NCI-H2227 (cell line): Measurements from ENCODE around the gene BLOC1S3.

Source experiments
- DNase-seq: peaks from one replicate; lab custom pipeline; 2025; ENCODE audit not compliant: unreplicated experiment; lab: John Stamatoyannopoulos, UW

Gene BLOC1S3

DNA sequence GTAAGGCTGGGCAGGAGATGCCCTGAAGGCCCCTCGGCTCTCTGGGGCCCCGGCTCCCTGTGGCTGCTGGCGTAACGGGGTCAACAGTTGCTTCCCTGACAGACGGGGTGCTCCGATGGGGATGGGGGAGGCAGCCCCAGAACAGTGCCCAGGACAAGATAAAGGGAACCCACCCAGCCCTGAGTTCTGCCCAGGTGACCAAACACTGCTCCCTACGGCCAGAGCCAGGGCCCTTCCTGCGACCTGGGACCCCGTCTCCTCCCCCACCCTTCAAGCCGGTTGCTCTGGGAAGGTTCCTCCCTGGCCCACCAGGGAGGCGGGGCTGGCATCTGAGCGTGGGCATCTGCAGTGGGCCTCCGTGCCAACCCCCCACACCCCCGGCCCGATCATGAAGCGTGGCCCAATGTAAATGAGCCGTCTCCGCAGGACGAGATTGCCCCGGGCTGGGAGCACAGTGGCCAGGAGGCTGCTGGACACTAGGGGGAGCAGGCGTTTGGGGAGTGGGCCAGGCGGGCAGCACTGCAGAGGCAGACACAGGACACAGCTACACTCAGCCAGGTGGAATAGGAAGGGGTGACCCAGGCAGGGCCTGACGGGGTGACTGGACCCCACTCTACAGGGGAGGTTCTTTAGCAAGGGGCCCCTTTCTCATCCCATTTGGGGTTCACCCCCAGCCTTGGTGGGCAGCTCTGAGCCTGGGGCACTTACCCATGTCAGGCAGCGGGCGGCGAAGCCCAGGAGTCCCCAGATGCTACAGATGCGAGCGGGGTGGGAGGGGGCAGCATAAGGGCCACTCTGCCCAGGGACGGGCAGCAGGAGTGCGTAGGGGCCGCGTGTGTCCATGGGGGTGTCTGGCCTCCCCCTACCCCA, 16.6 kb upstream of the BLOC1S3 start:
- DNase-seq: peak; percentile 16

DNA sequence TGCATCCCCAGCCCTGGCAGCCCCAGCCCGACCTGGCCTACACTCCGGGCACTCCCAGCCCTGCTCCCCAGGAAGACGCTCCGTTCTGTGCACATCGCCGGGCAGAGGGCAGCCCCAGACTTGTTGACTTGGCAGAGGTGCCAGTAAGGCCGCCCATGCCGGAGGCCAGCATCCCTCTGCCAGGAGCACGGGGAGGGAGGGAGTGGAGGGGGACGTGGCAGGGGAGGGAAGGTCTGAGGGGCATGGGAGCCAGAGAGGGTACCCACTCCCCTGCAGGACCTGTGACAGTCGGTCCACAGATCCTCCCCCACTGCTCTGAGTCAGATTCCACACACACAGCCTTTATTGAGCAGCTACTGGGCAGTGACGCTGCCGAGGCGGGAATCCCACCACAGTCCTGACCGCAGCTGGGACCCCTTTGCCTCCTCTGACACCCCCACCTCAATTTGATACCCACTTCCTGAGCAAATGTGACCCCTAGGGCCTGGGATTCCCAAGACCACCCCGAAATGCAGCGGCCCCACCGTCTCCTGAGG, 15.9 kb upstream of the BLOC1S3 start:
- no peak for DNase-seq

DNA sequence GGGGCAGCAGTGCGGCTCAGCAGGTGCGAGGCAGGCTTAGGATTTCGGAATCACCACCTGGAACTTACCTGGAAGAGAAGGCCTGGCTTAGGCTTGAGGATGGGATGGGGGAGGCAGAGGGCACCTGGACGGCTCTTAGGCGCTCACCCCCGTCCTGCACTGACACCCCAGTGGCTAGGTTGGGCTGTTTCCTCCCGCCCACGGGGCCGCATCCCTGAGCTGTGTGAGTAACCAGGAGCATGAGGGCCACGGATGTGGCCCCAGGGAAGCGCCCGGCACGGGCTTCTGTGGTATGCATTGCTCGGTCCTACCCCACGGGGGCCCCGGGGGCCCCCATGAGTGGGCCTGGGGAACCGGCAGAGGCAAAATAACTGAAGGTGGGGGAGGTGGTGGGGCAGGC, 15.4 kb upstream of the BLOC1S3 start:
- DNase-seq: no peak

DNA sequence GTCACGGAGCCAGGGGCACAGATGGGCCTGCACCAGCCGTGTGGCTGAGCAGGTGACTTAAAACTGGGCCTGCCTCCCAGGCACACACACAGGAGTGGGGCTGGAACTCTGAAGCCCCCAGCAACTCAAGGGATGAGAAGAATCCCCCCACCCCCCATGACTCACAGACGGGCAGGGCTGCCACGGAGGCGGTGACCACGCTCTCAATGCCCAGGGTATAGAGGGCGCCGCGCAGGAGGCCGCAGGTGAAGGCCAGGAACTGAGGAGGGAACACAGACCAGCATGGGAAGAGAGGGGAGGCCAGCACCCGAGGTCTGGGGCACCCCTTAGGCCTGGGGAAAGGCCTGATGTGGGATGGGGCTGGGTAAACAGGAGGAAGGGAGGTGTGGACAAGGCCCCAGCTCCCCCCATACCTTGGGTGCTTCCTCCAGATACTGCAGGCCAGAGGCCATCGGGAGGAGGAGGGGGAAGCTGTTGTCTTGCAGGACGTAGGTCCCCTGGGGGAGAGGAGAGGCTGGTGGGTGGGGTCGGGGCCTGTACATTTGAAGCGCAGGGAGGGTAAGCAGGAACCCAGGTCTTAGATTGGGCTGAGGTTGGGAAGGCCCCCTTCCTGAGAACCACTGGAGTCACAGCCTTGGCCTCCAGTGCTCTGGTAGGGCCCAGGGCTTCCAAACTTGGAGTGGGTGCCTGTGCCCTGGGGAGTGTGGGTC, 14.7 kb upstream of the BLOC1S3 start:
- no peak for DNase-seq

DNA sequence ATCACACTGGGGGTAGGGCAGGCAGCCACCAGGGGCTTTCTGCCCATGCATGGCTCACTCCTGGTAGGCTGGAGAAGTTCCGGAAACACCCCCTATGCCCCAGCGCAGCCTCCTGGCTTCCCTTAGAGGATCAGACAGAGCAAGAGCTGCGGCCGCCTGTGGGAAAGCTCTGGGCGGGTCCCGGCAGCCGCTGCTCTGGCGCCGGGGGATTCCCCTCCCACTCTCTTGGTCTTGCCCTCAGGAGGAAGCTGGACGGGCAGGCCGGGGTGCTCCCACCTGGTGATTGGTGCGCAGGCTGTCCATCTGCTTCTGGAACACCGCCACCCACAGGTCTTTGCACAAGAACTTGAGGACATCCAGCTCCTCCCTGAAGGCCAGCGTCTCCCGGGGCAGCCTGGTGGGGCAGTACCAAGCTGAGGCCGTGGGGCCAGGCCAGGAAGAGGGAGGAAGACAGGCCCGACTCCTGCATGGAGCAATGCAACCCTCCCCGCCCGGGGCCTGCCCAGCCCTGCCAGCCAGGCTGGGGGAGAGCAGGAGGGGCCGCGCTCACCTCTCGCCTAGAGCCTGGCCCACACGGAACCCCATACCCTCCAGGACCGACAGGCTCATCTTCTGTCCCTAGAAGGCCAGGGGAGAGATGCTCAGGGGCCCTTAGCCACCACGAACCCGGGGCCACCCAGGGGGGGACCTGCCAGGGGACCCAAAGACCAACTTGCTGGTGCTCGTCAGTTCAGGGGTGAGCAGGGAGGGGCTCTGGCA, 13.8 kb upstream of the BLOC1S3 start:
- peak; percentile 21 for DNase-seq

DNA sequence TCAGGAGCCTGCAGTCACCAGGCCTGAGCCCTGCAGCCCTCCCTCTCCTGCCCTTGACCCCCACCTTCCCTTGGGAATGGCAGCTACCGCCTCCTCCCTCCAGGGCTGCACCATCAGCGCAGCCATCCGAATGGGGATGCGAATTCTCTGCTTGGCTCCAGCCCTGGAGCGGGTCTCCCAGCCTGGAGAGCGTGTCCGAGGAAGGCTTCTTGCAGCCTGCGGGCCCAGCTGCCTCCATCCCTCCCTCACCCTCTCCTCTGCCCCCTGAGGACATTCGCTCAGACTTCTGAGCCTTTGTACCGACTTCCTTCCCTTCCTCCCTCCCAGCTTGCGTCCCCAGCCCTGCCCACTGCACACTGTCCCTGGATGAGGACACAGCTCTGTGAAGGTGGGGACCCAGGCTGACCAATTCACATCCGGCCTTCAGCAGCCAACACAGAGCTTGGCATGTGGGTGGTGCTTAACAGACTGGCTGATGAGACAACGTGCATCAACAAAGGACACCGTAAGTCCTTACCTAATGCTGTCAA, 11.8 kb upstream of the BLOC1S3 start:
- no peak for DNase-seq

DNA sequence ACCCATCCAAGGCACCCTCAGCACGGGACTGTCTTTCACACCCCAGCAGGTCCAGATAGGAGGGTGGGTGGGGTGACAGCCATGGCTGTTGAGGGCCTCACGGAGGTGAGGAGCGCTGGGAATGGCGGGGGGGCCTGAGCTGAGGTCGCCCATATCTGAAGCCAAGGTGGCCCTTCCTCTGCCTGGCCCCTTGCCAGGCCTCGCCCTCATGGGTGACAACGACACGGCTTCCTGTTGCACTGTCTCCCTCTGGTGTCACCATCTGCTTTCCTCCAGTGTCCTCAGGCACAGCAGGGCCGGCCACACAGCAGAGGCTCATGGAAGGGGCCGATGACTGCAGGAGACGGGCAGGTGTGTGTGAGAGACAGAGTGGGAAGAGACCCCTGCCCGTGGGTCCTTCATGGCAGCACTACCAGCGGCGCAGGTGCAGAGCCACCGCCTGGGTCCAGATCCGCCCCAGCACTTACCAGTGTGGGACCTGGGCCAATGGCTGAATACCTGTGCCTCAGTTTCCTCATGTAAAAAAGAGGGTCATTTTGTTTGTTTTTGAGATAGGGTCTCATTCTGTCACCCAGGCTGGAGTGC, 9.7 kb upstream of the BLOC1S3 start:
- no peak for DNase-seq

DNA sequence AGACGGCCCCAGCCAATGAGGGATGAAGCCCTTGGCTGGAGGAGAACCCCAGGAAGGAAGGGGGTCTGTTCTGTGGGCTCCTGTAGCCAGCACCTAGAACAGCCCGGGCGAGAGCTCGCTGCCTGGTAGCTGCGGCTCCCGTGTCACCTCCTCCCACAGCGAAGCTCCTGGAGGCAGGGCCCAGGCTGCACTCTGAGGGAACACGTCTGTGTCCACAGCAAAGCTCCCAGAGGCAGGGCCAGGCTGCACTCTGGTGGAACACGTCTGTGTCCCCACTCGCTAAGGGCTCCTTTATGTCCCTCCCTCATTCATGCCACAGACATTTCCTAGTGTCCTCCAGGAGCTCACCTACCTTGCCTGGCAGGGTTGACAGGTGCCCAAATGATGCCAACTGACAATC, 9.0 kb upstream of the BLOC1S3 start:
- DNase-seq: no peak

DNA sequence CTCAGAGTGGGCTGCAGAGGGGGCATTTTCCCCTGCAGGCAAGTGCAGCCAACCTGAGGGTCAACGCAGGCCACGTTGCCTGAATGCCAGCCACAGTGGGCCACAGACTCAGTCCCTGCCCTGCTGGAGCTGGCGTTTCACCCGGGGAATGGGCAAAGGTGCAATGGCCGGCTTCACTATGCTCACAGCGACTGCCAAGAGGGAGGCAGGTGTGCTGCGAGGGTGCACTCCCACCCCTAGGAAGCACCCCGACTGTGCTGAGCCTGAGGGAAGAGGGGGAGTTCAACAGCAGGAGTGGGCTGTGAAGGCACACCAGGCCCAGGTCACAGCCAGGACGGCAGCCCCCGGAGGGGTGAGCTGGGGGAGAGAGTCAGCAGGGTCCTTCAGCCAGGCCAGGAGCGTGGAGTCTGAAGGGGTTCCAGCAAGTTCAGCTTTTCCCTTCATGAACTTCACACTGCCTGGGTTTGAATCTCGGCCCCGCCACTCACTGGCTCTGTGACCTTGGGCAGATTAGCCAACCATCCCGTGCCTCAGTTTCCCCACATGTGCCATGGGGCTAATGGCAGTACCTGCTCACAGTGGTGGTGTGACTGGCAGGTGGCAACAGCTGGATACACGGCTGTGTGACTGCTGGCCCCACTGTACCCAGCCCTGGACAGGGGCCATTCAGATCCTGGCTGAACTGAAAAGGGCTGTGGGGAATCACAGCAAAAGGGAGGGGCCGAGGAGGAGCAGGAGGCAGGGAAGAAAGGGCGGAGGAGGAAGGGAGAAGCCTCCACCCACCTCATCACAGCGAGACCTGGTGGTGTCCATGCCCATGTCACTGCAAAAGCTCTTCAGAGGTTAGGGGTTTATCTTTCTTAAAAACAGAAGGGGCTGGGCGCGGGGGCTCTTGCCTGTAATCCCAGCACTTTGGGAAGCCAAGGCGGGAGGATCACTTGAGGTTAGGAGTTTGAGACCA, 8.2 kb upstream of the BLOC1S3 start:
- no peak for DNase-seq

DNA sequence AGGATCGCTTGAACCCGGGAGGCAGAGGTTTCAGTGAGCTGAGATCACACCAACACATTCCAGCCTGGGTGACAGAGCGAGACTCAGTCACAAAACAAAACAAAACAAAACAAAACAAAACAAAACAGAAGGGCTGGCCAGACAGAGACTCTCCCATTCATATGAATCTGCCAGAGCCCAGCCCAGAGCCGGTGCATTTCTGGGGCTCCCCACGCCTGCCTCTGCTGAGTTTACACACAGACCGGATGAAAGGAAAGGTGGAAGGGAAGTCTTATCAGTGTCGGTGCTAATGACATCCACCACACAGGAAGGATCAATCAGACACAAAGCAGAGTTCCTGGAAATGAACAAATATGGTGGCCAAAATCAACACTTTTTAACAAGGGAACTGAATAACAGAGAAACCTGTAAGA, 7.4 kb upstream of the BLOC1S3 start:
- no peak for DNase-seq

DNA sequence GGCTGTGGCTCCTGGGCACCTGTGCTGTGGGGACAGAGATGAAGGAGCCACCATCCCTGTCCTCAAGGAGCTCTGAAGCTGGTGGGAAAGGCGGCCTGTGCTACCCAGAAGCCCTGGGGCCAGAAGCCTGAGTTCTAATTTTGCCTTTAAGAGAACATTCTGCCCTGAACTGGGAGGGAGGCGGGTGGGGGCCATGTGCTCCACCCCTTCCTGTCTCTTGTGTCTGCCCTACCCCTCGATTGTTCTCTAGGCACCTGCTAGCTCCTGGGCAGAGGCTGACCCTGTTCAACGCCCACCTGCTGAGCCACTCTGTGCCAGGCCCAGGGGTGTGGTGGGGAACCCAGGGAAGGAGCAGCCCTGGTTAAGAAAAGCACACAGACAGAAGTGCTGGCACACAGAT, 6.4 kb upstream of the BLOC1S3 start:
- DNase-seq: no peak

DNA sequence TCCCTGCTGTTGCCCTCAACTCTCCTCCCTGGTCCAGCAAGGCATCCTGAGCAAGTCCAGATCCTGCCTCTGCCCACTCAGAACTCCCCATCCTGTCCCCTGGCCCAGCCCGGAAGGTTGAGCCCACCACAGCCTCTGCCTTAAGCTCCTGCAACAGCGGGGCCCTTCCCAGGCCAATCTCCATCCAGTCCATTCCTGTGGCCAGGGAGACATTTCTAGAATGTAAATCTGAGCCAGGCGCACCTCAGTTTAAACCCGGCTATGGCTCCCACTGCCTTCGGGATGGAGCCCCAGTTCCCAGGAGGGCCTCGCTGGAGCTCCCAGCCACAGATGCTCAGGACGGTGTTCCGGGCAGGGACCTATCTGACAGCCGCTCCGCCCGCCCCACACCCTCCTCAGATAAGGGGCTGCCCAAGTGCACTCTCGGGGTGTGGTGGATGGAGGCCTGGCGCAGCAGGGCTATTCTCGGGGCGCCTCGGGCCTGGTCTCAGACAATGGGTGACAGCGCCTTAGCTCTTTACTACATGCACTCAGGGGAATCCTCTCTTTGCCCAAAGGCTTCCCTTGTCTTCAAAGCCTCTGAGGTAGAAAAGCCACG, 5.9 kb upstream of the BLOC1S3 start:
- DNase-seq: no peak

DNA sequence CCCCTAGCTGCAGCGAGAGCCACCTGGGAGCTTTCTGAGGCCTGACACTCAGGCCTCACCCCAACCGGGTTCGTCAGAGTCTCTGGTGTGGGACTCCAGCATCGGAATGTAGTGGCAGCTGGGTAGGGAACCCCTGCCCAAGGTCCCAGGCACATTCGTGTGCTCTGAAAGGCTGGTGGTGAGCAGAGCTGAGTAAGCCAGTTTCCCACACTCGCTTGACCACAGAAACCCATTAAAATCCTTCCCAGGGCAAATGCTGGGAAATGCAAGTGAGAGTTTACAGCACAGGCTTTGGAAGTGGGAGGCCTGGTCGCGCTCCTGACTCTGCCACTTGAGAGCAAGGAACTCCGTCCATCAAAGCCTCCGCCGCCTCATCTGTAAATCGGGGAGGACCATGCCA, 4.8 kb upstream of the BLOC1S3 start:
- no peak for DNase-seq

DNA sequence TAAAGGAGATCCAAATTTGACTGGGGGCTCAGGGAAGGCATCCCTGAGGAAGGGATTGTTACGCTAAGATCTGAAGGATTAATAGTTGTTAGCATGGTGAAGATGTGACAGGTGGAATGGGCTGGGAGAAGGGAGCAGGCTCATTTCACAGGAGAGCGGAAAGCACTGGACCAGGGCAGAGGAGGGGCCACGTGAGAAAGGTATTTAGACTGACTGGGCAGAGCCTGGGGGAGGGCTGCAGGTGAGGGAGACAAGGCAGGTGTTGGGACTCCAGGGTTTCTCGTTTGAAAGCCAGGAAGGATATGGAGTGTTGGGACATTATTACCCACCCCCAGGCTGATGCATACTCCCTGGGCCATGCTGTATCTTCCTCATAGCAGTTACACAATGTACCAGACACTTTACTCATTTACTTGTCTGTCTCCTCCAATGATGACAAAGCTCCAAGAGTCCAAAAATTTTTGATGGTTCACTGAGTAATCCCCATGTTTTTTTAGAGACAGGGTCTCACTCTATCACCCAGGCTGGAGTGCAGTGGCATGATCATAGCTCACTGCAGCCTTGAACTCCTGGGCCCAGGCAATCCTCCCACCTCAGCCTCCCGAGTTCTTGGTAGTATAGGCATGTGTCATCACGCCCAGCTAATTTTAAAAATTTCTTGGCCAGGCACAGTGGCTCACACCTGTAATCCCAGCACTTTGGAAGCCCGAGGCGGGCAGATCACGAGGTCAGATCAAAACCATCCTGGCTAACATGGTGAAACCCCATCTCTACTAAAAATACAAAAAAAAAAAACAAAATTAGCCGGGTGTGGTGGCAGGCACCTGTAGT, 2.9 kb upstream of the BLOC1S3 start:
- no peak for DNase-seq

DNA sequence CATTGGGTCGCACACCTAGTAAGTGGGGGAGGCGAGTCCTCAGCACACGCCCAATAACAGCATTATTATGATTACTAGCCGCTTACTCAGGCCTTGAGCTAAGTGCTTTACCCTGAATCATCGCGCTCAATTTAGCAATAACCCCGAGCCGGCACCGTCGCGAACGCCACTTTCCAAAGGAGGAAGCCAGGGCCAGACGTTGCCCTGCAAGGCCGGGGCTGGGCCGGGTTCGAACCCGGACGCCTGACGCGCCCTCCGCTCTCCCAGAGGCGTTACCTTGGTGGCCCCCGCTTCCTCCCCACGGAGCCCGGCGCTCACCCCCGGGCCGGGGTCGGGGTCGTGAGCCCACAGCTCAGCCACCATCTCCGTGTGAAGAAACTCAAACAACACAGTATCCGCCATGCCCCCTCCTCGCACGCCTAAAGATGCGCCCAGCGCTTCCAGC, 745 bp upstream of the BLOC1S3 start, which contains the start of gene TRAPPC6A:
TSS of gene TRAPPC6A (minus strand) at position 421 of the 445 bp plus-strand sequence. CDS start at position 402, 19 bp downstream.
- peak; percentile 59 for DNase-seq

DNA sequence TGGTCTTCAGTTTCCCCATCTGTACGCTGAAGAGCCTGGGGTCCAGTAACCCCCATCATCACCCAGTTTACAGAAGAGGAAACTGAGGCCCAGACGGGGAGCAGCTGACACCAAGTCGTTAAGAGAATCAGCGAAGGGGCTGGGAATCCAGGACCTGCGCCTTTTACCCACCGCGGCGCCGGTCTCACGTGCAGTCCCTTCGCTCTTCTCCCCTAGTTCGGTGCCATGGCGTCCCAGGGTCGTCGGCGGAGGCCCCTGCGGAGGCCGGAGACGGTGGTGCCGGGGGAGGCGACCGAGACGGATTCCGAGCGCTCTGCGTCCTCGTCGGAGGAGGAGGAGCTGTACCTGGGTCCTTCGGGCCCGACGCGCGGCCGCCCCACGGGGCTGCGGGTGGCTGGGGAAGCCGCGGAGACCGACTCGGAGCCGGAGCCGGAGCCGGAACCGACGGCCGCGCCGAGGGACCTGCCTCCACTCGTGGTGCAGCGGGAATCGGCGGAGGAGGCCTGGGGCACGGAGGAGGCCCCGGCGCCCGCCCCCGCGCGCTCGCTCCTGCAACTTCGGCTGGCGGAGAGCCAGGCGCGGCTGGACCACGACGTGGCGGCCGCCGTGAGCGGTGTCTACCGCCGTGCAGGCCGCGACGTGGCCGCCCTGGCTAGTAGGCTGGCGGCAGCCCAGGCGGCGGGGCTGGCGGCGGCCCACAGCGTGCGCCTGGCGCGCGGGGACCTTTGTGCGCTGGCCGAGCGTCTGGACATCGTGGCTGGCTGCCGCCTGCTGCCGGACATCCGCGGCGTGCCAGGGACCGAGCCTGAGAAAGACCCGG, 698 bp downstream of the BLOC1S3 start:
- peak; percentile 36 for DNase-seq

DNA sequence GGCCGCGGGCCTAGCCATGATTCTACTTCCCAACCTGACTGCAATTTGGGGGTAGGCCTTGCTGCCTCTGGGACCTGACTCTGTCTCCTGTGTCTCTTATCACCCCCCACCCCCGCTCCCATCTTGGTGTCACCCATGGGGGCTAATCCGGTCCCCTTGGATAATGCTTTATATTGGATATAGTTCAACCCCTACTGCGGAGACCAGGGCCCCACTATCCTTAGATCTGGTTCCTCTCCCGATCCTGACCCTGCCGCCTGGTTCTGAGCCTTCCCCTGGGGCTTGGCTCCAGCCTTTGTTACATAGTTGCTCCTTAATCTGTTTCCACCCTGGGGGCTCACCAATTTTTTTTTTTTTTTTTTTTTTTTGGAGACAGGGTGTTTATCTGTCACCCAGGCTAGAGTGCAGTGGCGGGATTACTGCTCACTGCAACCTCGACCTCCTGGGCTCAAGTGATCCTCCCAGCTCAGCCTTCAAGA, 1.3 kb downstream of the BLOC1S3 start:
- DNase-seq: no peak
